ENCODE results near the gene CYP27B1. TPM values are rescaled to one million over a fixed set of nuclear protein-coding genes. Genes with fewer than 3 reads are reported as not detected.
A peak's percentile ranks its signal among the peaks of the same experiment; 100 is the strongest.

Gene CYP27B1
- total and polyA plus RNA-seq, 2 experiments from 2014 or later = 0.33 to 1.3 TPM

- H3K4me1 ChIP-seq (ENCODE audit: low read depth) = peaks cover 4% of the 10 kb centered on the region
Measured at GRCh38 chr12:57729321-57729844, 37.5 kb downstream of the CYP27B1 start.

DNA sequence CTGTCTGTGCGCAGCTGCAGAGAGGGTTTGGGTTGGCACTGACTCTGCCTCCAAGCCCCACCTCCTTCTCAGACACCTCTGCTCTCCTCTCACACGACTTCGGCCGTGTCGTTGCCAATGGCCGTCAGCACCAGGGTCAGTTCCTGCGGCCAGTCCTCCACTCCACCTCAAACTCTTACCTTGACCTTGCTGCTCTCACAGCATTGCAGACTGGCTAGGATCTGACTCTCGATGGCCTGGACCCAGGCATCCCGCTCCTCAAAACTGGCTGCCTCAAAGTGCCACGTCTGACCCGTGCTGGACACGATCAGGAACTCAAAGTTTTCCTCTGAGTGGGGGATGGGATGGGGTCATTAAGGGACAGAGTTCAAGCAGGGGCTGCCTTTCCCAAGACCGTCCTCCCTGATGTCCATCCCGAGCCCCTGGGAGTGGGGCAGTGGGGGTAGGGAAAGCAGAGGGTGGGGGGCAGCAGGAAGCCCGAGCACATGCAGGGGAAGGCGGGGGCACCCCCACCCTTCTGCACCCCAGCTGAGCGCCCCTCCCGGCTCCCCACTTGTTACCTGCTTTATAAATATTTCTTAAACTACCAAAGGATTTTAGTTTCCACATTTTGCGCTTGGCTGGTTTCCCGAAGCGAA lies 39.0 kb downstream of the CYP27B1 start:
- no peak overlapping the region for H3K4me3 ChIP-seq
- H3K9me3 ChIP-seq (ENCODE audit: low read depth) = no peaks in the 10 kb centered on the region
- DNase-seq (ENCODE audit: low read depth in 1 of 2, low spot score in 1 of 2) = peak in 1 of 2 donors; percentile 77
- H3K27ac ChIP-seq = no peak overlapping the region
- no peak for TF ChIP-seq CTCF (IDR thresholded peaks at IDR 0.05; ENCODE audit: low read depth, low read length)
- H3K36me3 ChIP-seq = no peaks in the 10 kb centered on the region
- peaks cover 4% of the 10 kb centered on the region for H3K4me1 ChIP-seq (ENCODE audit: low read depth)
- H3K27me3 ChIP-seq = peaks cover 98% of the 10 kb centered on the region

More at GRCh38 chr12:57729321-57729844, 37.5 kb downstream of the CYP27B1 start:
- Histone ChIP-seq H3K36me3 (no peaks in the 10 kb centered on the region), H3K4me3 (no peak overlapping the region), H3K9me3 (ENCODE audit: low read depth) (no peaks in the 10 kb centered on the region), H3K27me3 (peaks cover 99% of the 10 kb centered on the region), H3K27ac (no peak overlapping the region)
- DNase-seq (ENCODE audit: low read depth in 1 of 2, low spot score in 1 of 2) = no peak
- no peak for TF ChIP-seq CTCF (IDR thresholded peaks at IDR 0.05; ENCODE audit: low read depth, low read length)

DNA sequence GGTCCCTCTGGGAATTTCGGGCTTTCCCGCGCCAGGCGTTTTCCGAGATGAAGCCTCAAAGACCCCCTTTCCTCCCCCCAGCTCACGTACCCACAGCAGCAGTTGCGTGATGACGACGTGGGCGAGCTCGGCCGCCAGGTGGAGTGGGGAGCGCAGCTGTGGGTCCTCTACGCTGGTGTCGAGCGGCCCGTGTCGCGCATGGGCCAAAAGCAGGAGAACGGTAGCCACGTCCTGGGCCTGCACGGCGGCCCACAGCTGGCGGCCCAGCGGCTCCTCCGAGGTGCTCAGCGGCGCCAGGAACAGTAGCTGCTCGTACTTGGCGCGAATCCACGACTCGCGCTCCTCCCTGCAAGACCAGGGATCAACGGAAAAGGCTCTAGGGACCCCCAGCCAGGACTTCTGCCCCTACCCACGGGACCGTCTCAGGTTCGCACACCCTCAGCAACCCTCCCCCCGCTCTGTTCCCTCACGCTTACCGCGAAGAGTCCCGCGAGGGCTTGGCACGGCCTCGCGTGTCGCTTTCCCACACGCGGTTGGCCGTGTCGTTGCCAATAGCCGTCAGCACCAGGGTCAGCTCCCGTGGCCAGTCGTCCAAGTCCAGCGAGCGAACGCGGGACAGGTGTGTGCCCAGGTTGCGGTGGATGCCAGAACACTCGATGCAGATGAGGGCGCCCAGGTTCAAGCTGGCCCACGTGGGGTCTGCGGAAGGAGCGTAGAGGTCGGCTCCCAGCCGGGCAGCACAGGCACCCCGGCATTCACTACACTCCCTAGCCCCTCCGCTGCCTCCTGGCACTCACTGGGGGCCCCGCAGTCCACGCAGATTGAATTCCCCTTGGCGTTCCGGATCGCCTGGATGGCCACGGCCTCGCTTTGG lies 39.8 kb downstream of the CYP27B1 start:
- peak; percentile 64 to 73 for DNase-seq (ENCODE audit: low read depth in 1 of 2, low spot score in 1 of 2)
- TF ChIP-seq CTCF (IDR thresholded peaks at IDR 0.05; ENCODE audit: low read depth, low read length) = peak; percentile 45
- peak overlapping the region; percentile 20 for H3K4me3 ChIP-seq
- no peak overlapping the region for H3K27ac ChIP-seq
- H3K27me3 ChIP-seq = peaks cover 90% of the 10 kb centered on the region
- H3K9me3 ChIP-seq (ENCODE audit: low read depth) = no peaks in the 10 kb centered on the region
- H3K36me3 ChIP-seq = no peaks in the 10 kb centered on the region
- peaks cover 4% of the 10 kb centered on the region for H3K4me1 ChIP-seq (ENCODE audit: low read depth)

DNA sequence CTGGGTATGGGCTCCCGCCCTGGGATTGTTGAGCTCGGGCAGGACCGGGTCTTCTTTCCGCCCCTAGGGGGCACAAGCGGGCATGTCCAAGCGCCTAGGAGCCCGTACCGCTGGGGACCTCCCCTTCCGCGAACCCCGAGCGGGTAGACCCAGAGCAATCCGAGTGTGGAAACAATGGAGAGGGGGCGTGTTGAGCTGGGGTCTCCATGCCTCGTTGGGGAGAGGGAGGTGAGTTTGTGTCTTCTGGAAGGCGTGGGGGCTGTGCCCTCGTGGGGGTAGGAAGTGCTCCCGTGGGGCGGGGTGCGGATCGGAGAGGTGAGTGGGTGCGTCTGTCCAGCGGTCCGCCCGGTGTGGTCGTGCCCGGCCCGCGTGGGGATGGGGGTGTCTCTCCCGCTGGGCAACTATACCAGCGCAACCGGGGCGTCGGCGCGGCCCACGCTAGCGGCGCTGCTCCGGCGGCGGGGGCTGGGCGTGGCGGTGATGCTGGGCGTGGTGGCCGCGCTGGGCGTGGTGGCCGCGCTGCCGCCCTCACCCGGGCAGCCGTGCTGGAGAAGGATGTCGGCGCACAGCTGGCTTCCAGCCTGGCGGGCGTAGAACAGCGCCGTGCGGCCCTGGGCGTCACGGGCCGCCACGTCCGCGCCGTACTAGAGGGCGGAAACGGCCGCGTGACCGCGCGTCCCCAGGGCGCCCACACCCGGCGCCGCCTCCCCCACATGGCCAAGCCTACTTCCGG lies 40.6 kb downstream of the CYP27B1 start:
- no peaks in the 10 kb centered on the region for H3K36me3 ChIP-seq
- no peaks in the 10 kb centered on the region for H3K9me3 ChIP-seq (ENCODE audit: low read depth)
- H3K4me1 ChIP-seq (ENCODE audit: low read depth) = peaks cover 4% of the 10 kb centered on the region
- H3K27me3 ChIP-seq = peaks cover 82% of the 10 kb centered on the region
- peak overlapping the region; percentile 20 for H3K4me3 ChIP-seq
- H3K27ac ChIP-seq = no peak overlapping the region
- TF ChIP-seq CTCF (IDR thresholded peaks at IDR 0.05; ENCODE audit: low read depth, low read length) = peak; percentile 88
- peak; percentile 69 to 87 for DNase-seq (ENCODE audit: low read depth in 1 of 2, low spot score in 1 of 2)

DNA sequence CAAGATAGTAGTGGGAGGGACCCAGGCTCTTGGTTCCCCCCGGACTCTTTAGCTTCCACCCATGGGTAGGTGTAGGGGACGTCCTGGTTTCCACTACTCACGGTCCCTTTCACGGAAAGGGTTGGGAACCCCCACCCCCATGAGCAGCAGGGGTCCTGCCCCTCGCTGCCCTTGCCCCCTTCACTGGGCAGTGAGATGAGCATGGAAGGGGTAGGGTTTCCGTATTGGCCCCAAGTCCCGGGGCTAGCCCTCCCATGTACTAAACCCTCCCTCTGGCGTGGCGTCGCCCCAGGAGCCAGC lies 41.1 kb downstream of the CYP27B1 start:
- DNase-seq (ENCODE audit: low read depth in 1 of 2, low spot score in 1 of 2) = no peak
- Histone ChIP-seq H3K4me3 (peak overlapping the region; percentile 20), H3K9me3 (ENCODE audit: low read depth) (no peaks in the 10 kb centered on the region)

More for the DNA sequence above, 41.1 kb downstream of the CYP27B1 start:
- Histone ChIP-seq H3K27ac (no peak overlapping the region), H3K4me1 (ENCODE audit: low read depth) (peaks cover 4% of the 10 kb centered on the region), H3K27me3 (peaks cover 77% of the 10 kb centered on the region), H3K36me3 (no peaks in the 10 kb centered on the region)
- TF ChIP-seq CTCF (IDR thresholded peaks at IDR 0.05; ENCODE audit: low read depth, low read length) = no peak
